ENCODE results near the gene DUS1L. TPM values are rescaled to one million over a fixed set of nuclear protein-coding genes. Genes with fewer than 3 reads are reported as not detected.

The DUS1L gene
- polyA plus RNA-seq, 2 of the 4 experiments (the other 2 are of a cell fraction): 48.1 to 83.6 TPM

GRCh38 chr17:82065638-82066303 is at the start of gene DUS1L (continued):
- TF ChIP-seq CBX2 (IDR thresholded peaks at IDR 0.05; ENCODE audit: borderline replicate concordance, low read depth): no peak
- TF ChIP-seq HMGXB4 (CRISPR knock-in tag; IDR thresholded peaks at IDR 0.05; ENCODE audit: borderline replicate concordance): peak; percentile 50; the same call in 1 of the 2 replicates
- 0 out of 2 replicates have a peak, but pooled peaks have one; percentile 9 for TF ChIP-seq ZC3H11A (IDR thresholded peaks at IDR 0.05)
- TF ChIP-seq TFCP2L1 (CRISPR knock-in tag; IDR thresholded peaks at IDR 0.05): 0 out of 2 replicates have a peak, but pooled peaks have one; percentile 52
- TF ChIP-seq RNF2 (IDR thresholded peaks at IDR 0.05; ENCODE audit: borderline replicate concordance, low read depth): no peak
- TF ChIP-seq NR3C1 (IDR thresholded peaks at IDR 0.05): no peak
- TF ChIP-seq USF2 (IDR thresholded peaks at IDR 0.05): no peak
- 0 out of 2 replicates have a peak, but pooled peaks have one; percentile 73 for TF ChIP-seq MAZ (IDR thresholded peaks at IDR 0.05; ENCODE audit: borderline replicate concordance, low read depth, low read length)
- no peak for TF ChIP-seq FOSB (CRISPR knock-in tag; IDR thresholded peaks at IDR 0.05)
- no peak for TF ChIP-seq MAFK (IDR thresholded peaks at IDR 0.05; ENCODE audit: partially characterized antibody)
- peak; percentile 83; the same call in 1 of the 3 replicates for TF ChIP-seq BCL3 (IDR thresholded peaks at IDR 0.05)
- no peak for TF ChIP-seq CTCF (IDR thresholded peaks at IDR 0.05)
- no peak for TF ChIP-seq HOXA7 (CRISPR knock-in tag; IDR thresholded peaks at IDR 0.05)
- 0 out of 2 replicates have a peak, but pooled peaks have one; percentile 46 for TF ChIP-seq HOXB13 (CRISPR knock-in tag; IDR thresholded peaks at IDR 0.05; ENCODE audit: low read depth)
- TF ChIP-seq CEBPB (IDR thresholded peaks at IDR 0.05): no peak
- peak; percentile 55 for TF ChIP-seq GATA3 (IDR thresholded peaks at IDR 0.05; ENCODE audit: borderline replicate concordance)
- no peak for TF ChIP-seq SREBF2 (IDR thresholded peaks at IDR 0.05)
- no peak for TF ChIP-seq FOSL2 (IDR thresholded peaks at IDR 0.05)
- TF ChIP-seq FOSL2 (CRISPR knock-in tag; IDR thresholded peaks at IDR 0.05): peak; percentile 60
- no peak for TF ChIP-seq ATOH8 (CRISPR knock-in tag; IDR thresholded peaks at IDR 0.05; ENCODE audit: low read depth)
- TF ChIP-seq ZSCAN20 (CRISPR knock-in tag; IDR thresholded peaks at IDR 0.05): no peak
- TF ChIP-seq MYC (IDR thresholded peaks at IDR 0.05; ENCODE audit: borderline replicate concordance, low read length): 0 out of 2 replicates have a peak, but pooled peaks have one; percentile 24
